Keratinocyte (primary cell): ENCODE measurements around the gene TRAM2. TPM values are rescaled to one million over a fixed set of nuclear protein-coding genes. Genes with fewer than 3 reads are reported as not detected.

ENCODE experiments used
- DNase-seq: peaks from one replicate; pipeline ENCODE4 v3.0.0-alpha.2; 2011; ENCODE audit warnings: low read depth, missing footprints, low spot score
- FAIRE-seq: peaks from 2 replicates; lab custom pipeline; 2011; peaks lifted over from hg19 to GRCh38; lab: Jason Lieb, UNC
- H2AFZ ChIP-seq: 2 replicates; pipeline ENCODE4 v1.6.0; 2012; ENCODE audit warnings: low read length, control low read depth, inconsistent platforms; ENCODE audit not compliant: control insufficient read depth
- H3K27ac ChIP-seq: 2 replicates; pipeline ENCODE4 v1.5.1; 2011; ENCODE audit warnings: low read length; ENCODE audit not compliant: control insufficient read depth, insufficient read depth
- H3K27me3 ChIP-seq: 3 replicates; pipeline ENCODE4 v1.6.0; 2011; ENCODE audit warnings: low read length; ENCODE audit not compliant: control insufficient read depth, insufficient read depth; ENCODE audit errors: extremely low read depth
- H3K36me3 ChIP-seq, 2 experiments: 2 replicates in 1 of 2; 3 replicates in 1 of 2; pipeline ENCODE4 v1.5.1; 2011; ENCODE audit warnings: low read length in 2 of 2, mild to moderate bottlenecking in 1 of 2; ENCODE audit not compliant: control insufficient read depth in 2 of 2, insufficient read depth in 2 of 2; ENCODE audit errors: extremely low read depth in 1 of 2
- H3K4me1 ChIP-seq: 3 replicates; pipeline ENCODE4 v1.5.1; 2011; ENCODE audit warnings: low read length; ENCODE audit not compliant: control insufficient read depth, insufficient read depth; ENCODE audit errors: extremely low read depth
- H3K4me2 ChIP-seq: 3 replicates; pipeline ENCODE4 v1.6.0; 2011; ENCODE audit warnings: low read depth, low read length; ENCODE audit not compliant: control insufficient read depth, insufficient read depth; ENCODE audit errors: extremely low read depth
- H3K4me3 ChIP-seq, 3 experiments: fragments of 200-600 bp in 1 of 3; sonication (generic) in 1 of 3; 2 replicates in 2 of 3; 3 replicates in 1 of 3; pipeline ENCODE4 v1.5.1; 2011 to 2016; ENCODE audit warnings: low read length in 3 of 3, mild to moderate bottlenecking in 3 of 3, control low read depth in 2 of 3, inconsistent platforms in 1 of 3, low read depth in 1 of 3, mixed read lengths in 1 of 3, mixed run types in 1 of 3, moderate library complexity in 1 of 3; ENCODE audit not compliant: control insufficient read depth in 2 of 3, insufficient read depth in 2 of 3; ENCODE audit errors: extremely low read depth in 1 of 3
- H3K79me2 ChIP-seq: 2 replicates; pipeline ENCODE4 v1.6.0; 2012; ENCODE audit warnings: low read length; ENCODE audit not compliant: control insufficient read depth, insufficient read depth
- H3K9ac ChIP-seq: 3 replicates; pipeline ENCODE4 v1.6.0; 2011; ENCODE audit warnings: low read length; ENCODE audit not compliant: control insufficient read depth, insufficient read depth; ENCODE audit errors: extremely low read depth
- H3K9me1 ChIP-seq: 3 replicates; pipeline ENCODE4 v1.6.0; 2011; ENCODE audit warnings: low read length; ENCODE audit not compliant: control insufficient read depth, insufficient read depth; ENCODE audit errors: extremely low read depth
- H3K9me3 ChIP-seq: 2 replicates; pipeline ENCODE4 v1.5.1; 2012; ENCODE audit warnings: low read depth, low read length; ENCODE audit not compliant: control insufficient read depth
- H4K20me1 ChIP-seq: 3 replicates; pipeline ENCODE4 v1.6.0; 2011; ENCODE audit warnings: low read length; ENCODE audit not compliant: control insufficient read depth, insufficient read depth; ENCODE audit errors: extremely low read depth
- CTCF ChIP-seq, 3 experiments: IDR thresholded peaks in 1 of 3; conservative IDR thresholded peaks in 1 of 3; optimal IDR thresholded peaks in 1 of 3; 2 replicates in 2 of 3; 3 replicates in 1 of 3; pipeline versions ENCODE3 to v1.5.1; 2011; ENCODE audit warnings: low read length in 3 of 3, mild to moderate bottlenecking in 3 of 3, moderate library complexity in 2 of 3, control low read depth in 1 of 3, inconsistent platforms in 1 of 3; ENCODE audit not compliant: insufficient read depth in 2 of 3; ENCODE audit errors: extremely low read depth in 1 of 3
- EZH2 ChIP-seq: IDR thresholded peaks from one replicate; pipeline ENCODE4 v1.6.1; 2012; ENCODE audit warnings: inconsistent platforms, mild to moderate bottlenecking, low read length, moderate library complexity
- dilution Hi-C: fragments of 300-500 bp; cut with MboI; formaldehyde crosslinking; loops from one replicate; pipeline ENCODE4 v1.7.0; 2020; ENCODE audit warnings: low sequenced_read_pairs; ENCODE audit not compliant: extremely low pct_ligation_motif_present
- polyA plus RNA-seq, 5 experiments: library from polyadenylated mRNA; depleted of rRNA in 3 of 5; stranded (reverse) in 3 of 5; stranded (forward) in 1 of 5; unstranded in 1 of 5; fragments of >200 nt; gene quantifications; 1 replicate in 1 of 5; 2 replicates in 3 of 5; 3 replicates in 1 of 5; pipeline versions ENCODE4 v1.2.1 to v1.2.3, GENCODE V29; 2011 to 2012; ENCODE audit warnings: missing spikeins in 2 of 5, low read depth in 1 of 5, low replicate concordance in 1 of 5

TRAM2 gene
- polyA plus RNA-seq, 1 donor (not counting 4 experiments of a cell fraction or from before 2014, with no cell fraction given), result 9.2 TPM

GRCh38 chr6:52482903-52483670 is 93.8 kb downstream of the TRAM2 start:
- DNase-seq (no peak), FAIRE-seq (peak; percentile 55)
- no peaks in the 10 kb centered on the region for H3K4me1 ChIP-seq
- H3K27me3 ChIP-seq, result no peaks in the 10 kb centered on the region
- TF ChIP-seq CTCF (optimal IDR thresholded peaks at IDR 0.05 in 1 of 3, IDR thresholded peaks at IDR 0.05 in 1 of 3, conservative IDR thresholded peaks at IDR 0.05 in 1 of 3; ENCODE audit: extremely low read depth in 1 of 3, insufficient read depth in 2 of 3, low read length in 3 of 3), result no peak
- no peak for TF ChIP-seq EZH2
- no peak overlapping the region for H3K4me2 ChIP-seq
- no peaks in the 10 kb centered on the region for H3K36me3 ChIP-seq
- dilution Hi-C loops, result no loop called here
- no peaks in the 10 kb centered on the region for H3K79me2 ChIP-seq
- no peak overlapping the region for H3K9ac ChIP-seq
- no peaks in the 10 kb centered on the region for H3K9me3 ChIP-seq
- H3K9me1 ChIP-seq, result no peaks in the 10 kb centered on the region
- H4K20me1 ChIP-seq, result no peaks in the 10 kb centered on the region
- H3K27ac ChIP-seq, result no peak overlapping the region
- no peak overlapping the region for H2AFZ ChIP-seq
- no peak overlapping the region for H3K4me3 ChIP-seq

GRCh38 chr6:52475307-52475706 is 101.6 kb downstream of the TRAM2 start:
- no peak for FAIRE-seq

More at GRCh38 chr6:52475307-52475706, 101.6 kb downstream of the TRAM2 start:
- TF ChIP-seq EZH2 (no peak), CTCF (optimal IDR thresholded peaks at IDR 0.05 in 1 of 3, IDR thresholded peaks at IDR 0.05 in 1 of 3, conservative IDR thresholded peaks at IDR 0.05 in 1 of 3; ENCODE audit: extremely low read depth in 1 of 3, insufficient read depth in 2 of 3, low read length in 3 of 3) (no peak)
- Histone ChIP-seq H3K4me3 (no peak overlapping the region), H3K36me3 (no peaks in the 10 kb centered on the region), H3K27ac (no peak overlapping the region), H3K79me2 (no peaks in the 10 kb centered on the region), H3K9ac (no peak overlapping the region), H2AFZ (no peak overlapping the region), H3K4me1 (no peaks in the 10 kb centered on the region), H3K27me3 (no peaks in the 10 kb centered on the region), H3K4me2 (no peak overlapping the region), H4K20me1 (no peaks in the 10 kb centered on the region), H3K9me3 (no peaks in the 10 kb centered on the region), H3K9me1 (no peaks in the 10 kb centered on the region)
- dilution Hi-C loops, result no loop called here
- DNase-seq, result no peak
